ENCODE results near the gene USP40.

USP40 gene

DNA sequence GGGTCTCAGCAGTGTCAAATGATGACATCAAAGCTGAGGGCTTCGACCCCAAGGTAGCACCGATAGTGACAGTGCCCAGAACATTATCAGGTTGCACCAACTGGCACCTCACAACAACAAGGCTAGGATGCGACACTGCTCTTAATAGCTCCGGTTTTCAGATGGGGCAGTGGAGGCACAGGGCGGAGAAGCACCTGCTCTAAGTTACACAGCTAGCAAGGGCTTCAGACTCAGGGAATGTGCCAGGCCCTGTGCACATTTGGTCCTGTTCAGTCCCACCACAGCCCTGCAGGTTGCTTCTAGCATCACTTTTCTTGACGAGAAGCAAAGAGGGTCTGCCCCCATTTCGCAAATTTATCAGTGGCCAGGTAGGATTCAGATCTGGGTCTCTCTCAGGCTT, 138.1 kb downstream of the USP40 start:
- no peaks in the 10 kb centered on the region for H3K36me3 ChIP-seq (ENCODE audit: control insufficient read depth in 1 of 2, insufficient read depth in 2 of 2, low read length in 2 of 2)
- H3K9me3 ChIP-seq (ENCODE audit: control insufficient read depth in 1 of 2, low read length in 2 of 2) = no peaks in the 10 kb centered on the region
- H3K27me3 ChIP-seq (ENCODE audit: low read depth, low read length) = no peaks in the 10 kb centered on the region
- no peak overlapping the region for H3K27ac ChIP-seq (ENCODE audit: low read length)
- no peak overlapping the region for H3K4me3 ChIP-seq (ENCODE audit: low read depth in 1 of 2, low read length in 2 of 2)
- peaks cover 0 to 6% of the 10 kb centered on the region in 2 donors for H3K4me1 ChIP-seq (ENCODE audit: control insufficient read depth in 1 of 2, insufficient read depth in 2 of 2, low read length in 2 of 2)

GRCh38 chr2:233428008-233428407, 138.6 kb downstream of the USP40 start:
- H3K36me3 ChIP-seq (ENCODE audit: control insufficient read depth in 1 of 2, insufficient read depth in 2 of 2, low read length in 2 of 2) = no peaks in the 10 kb centered on the region
- H3K27ac ChIP-seq (ENCODE audit: low read length) = no peak overlapping the region
- H3K4me3 ChIP-seq (ENCODE audit: low read depth in 1 of 2, low read length in 2 of 2) = no peak overlapping the region
- H3K4me1 ChIP-seq (ENCODE audit: control insufficient read depth in 1 of 2, insufficient read depth in 2 of 2, low read length in 2 of 2) = peaks cover 0 to 6% of the 10 kb centered on the region in 2 donors
- no peaks in the 10 kb centered on the region for H3K9me3 ChIP-seq (ENCODE audit: control insufficient read depth in 1 of 2, low read length in 2 of 2)
- H3K27me3 ChIP-seq (ENCODE audit: low read depth, low read length) = no peaks in the 10 kb centered on the region

- Histone ChIP-seq H3K27me3 (ENCODE audit: low read depth, low read length) (no peaks in the 10 kb centered on the region), H3K4me1 (ENCODE audit: control insufficient read depth in 1 of 2, insufficient read depth in 2 of 2, low read length in 2 of 2) (peaks cover 0 to 6% of the 10 kb centered on the region in 2 donors), H3K36me3 (ENCODE audit: control insufficient read depth in 1 of 2, insufficient read depth in 2 of 2, low read length in 2 of 2) (no peaks in the 10 kb centered on the region), H3K4me3 (ENCODE audit: low read depth in 1 of 2, low read length in 2 of 2) (no peak overlapping the region), H3K27ac (ENCODE audit: low read length) (no peak overlapping the region), H3K9me3 (ENCODE audit: control insufficient read depth in 1 of 2, low read length in 2 of 2) (no peaks in the 10 kb centered on the region)
Observed at GRCh38 chr2:233426619-233427342, 139.8 kb downstream of the USP40 start.
